AG08396 (cell line): ENCODE data around the gene AHSG.
A peak's percentile ranks its signal among the peaks of the same experiment; 100 is the strongest.

Experiments used
- DNase-seq: peaks from one replicate; pipeline ENCODE4 v3.0.0; 2012; ENCODE audit warnings: low spot score, mixed read lengths

The AHSG gene

DNA sequence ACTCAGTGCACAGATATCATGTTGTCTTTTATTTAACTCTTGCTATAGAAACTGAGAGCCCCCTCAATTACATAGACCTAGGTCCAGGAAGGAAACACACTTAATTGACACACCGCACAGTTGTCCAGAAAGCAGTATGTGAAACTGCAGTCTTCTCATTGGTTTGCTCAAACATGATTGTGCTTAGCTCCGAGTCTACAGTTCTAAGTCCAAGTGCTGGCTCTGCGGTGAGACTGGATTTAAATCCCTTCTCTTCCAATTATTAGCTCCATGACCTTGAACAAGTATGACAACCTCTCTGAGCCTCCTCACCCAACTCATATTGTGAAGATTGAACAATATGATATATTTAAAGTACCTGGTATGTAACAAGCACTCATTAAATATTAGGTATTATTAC, 19.0 kb upstream of the AHSG start:
- no peak for DNase-seq

- no peak for DNase-seq
Measured at GRCh38 chr3:186594591-186595113, 18.2 kb upstream of the AHSG start.

DNA sequence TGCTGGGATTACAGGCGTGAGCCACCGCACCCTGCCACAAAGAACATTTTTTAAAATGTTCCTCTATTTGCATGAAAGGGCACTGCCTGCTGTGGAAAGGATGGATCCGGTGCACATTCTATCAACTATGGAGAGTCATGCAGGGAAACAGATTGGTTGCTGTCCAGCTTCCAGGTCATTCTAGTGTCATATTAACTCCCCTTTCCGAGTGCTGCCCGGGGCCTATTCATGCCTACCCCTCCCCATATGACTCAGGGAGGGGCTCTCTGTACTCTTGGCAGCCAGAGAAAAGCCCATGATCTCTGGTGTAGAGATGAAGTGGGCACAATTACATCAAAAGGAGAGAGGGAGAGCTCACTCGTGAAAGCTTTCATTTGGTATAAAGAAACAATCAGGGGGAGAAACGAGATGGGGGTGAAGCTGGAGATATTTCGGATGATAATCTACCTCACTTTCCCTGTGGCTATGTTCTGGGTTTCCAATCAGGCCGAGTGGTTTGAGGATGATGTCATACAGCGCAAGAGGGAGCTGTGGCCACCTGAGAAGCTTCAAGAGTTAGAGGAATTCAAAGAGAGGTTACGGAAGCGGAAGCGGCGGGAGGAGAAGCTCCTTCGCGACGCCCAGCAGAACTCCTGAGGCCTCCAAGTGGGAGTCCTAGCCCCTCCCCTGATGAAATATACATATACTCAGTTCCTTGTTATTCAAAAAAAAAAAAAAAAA, 16.1 kb upstream of the AHSG start:
- DNase-seq, result no peak

- DNase-seq, result peak; percentile 44
Measured at GRCh38 chr3:186598108-186598784, 14.6 kb upstream of the AHSG start.

DNA sequence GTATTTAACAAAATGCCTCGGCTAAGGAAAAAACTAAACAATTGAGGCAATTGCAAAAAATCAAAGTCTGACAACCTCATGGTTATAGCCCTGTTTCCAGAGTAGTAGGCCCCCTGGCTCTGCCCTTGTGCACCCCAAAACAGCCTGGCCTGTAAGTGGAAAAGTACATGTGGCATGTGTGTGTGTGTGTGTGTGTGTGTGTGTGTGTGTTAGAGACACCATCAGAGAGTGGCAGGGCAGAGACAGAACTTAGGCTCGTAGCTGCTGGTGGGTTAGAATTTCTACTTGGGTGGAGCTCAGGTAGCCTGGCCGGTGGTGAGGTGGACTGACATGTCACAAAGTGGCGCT, 14.1 kb upstream of the AHSG start:
- DNase-seq, result no peak

- DNase-seq, result no peak
Measured at GRCh38 chr3:186599142-186599784, 13.6 kb upstream of the AHSG start.

GRCh38 chr3:186599785-186600166, 13.1 kb upstream of the AHSG start:
- DNase-seq, result no peak

DNA sequence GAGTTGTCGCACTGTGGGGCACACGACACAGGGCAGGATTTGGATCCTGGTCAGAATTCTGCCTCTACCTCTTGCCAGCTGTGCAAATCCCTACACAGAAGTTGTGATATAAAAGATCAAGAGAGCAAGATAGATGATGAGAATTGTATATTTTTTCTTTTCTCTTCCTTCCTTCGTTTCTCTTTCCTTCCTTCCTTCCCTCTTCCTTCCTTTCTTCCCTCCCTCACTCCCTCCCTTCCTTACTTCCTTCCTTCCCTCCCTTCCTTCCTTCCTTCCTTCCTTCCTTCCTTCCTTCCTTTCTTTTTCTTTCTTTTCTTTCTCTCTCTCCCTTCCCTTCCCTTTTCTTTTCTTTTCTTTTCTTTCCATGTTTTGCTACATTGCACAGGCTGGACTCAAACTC, 12.0 kb upstream of the AHSG start:
- no peak for DNase-seq

GRCh38 chr3:186603159-186603558, 9.7 kb upstream of the AHSG start:
- no peak for DNase-seq

GRCh38 chr3:186605078-186605477, 7.8 kb upstream of the AHSG start:
- DNase-seq, result no peak

DNA sequence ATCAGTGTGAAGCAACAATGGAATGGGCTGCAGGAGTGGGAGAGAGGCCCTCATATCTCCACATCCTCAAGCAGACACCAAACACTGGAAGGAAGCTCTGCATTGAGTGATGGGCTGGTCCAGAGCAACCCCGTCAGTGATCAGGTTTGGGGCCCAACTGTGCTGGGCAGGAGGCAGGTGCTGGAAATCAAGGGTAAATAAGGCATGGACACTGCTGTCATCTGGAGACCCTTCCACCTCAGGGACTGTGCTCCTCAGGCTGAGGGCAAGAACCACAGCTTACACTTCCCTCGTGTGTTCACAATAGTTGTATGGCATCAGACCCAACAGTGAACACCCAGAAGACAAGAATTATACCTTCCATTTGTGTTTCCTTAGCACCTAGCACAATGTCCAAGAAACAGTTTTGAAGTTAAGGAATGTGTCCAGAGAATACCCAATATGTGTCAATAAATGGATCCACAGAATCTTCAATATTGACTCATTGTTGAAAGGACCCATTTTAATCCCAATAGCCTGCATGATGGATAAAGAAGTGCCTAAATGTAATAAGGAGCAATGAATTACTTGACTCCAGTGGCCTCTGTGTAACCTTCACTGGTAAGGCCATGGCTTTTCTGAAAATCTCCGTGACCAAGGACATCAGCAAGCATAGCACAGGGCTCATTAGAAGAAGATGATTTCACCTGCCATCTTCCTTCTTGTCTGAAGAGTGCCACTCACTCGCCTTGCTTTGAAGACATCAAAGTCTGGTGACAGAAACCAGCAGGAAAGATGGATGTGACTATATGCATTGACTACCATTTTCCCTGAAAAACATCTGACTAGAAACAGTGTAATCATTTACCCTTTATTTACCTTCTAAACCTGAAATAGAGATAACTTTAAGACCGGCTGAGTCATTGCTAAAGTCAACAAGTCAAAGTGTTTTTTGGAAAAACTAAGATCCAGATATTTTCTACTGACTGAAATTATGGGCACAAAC, 7.0 kb upstream of the AHSG start:
- DNase-seq, result no peak

GRCh38 chr3:186608624-186609215, 4.1 kb upstream of the AHSG start:
- DNase-seq, result no peak

GRCh38 chr3:186609247-186609868, 3.5 kb upstream of the AHSG start:
- peak; percentile 35 for DNase-seq

DNA sequence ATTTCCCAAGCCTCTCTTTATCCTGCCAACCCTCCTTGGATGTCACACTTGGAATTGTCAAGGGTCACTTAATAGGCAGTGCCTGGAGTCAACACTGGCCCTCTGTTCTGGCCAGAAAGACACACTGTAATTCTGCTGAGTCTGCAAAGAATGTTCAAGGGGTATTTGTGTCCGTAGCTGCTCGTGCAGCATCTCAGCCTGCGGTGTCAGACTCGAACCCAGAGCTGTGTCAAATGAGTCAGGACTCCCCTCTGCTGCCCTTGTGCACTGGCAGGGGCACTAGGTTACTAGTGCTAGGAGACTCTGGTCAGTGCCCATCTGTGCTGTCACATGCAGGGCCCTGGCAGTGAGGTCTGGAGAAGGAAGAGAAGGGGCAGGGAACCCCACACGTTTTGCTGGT, 795 bp upstream of the AHSG start:
- no peak for DNase-seq

GRCh38 chr3:186613637-186614265, 891 bp downstream of the AHSG start:
- no peak for DNase-seq

DNA sequence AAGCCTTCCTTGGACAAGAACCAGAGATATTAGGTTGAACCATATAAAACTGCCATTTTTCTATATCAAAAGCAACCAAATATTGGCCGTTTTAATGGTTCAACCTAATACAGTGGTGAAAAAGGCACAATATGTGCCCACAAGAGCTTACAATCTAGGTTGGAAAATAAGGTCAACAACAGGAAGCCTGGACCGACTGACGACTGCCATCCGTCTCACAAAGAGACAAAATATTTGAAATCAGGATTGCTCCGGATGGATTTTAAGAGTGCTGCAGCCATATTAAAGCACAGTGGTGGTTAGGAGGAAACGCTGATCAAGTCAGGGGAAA, 1.4 kb downstream of the AHSG start:
- no peak for DNase-seq

DNA sequence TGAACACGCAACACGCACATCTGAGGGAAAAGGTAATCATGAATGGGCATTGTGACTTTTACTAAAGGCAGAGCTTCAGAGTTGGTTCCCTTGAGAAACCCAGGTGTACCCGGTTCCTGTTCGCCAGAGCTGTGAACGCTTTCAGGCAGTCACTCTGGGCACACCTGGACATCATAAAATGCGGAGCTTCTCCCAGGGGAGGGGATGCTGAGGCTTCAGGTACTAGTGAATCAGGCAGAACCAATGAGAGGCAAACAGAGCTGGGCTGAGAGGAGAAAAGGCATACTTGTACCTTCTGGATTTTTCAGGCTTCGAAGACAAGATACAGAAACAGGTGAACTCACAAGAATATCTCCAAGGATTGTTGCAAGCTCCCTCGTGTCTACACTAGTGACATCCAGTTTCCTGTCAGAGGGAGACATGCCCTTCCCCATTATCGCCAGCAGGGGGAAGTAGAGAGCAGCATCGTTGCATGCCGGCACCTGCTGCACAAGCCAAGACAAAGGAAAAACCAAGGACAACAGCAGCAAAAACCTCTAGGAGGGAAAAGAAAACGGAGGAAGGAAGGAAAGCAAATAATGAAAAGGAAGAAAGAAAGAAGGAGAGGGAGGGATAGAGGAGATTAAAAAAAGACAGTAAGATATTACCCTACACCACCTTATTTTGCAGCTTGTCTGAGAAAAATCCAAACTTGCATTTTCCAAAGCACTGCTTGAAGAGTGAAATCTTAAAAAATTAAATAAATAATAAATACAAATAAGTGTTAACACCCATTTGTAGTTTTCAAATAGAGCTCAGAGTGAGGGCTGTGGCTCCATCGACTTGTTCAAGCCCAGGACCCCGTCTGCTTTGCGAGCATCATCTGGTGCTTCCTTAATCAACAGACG, 2.0 kb downstream of the AHSG start:
- peak; percentile 81 for DNase-seq

DNA sequence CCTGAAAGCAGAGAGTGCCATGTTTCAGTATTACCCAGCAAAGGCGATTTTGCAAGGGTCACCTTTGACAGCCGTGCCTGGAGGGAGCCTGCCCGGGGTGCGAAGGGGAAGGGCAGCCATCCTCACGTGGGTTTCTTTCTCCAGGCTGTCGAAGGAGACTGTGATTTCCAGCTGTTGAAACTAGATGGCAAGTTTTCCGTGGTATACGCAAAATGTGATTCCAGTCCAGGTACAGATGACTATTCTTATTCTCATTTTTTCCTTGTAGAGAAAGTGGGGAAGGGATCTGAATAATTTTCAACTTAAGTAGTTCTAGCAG, 3.4 kb downstream of the AHSG start:
- no peak for DNase-seq

DNA sequence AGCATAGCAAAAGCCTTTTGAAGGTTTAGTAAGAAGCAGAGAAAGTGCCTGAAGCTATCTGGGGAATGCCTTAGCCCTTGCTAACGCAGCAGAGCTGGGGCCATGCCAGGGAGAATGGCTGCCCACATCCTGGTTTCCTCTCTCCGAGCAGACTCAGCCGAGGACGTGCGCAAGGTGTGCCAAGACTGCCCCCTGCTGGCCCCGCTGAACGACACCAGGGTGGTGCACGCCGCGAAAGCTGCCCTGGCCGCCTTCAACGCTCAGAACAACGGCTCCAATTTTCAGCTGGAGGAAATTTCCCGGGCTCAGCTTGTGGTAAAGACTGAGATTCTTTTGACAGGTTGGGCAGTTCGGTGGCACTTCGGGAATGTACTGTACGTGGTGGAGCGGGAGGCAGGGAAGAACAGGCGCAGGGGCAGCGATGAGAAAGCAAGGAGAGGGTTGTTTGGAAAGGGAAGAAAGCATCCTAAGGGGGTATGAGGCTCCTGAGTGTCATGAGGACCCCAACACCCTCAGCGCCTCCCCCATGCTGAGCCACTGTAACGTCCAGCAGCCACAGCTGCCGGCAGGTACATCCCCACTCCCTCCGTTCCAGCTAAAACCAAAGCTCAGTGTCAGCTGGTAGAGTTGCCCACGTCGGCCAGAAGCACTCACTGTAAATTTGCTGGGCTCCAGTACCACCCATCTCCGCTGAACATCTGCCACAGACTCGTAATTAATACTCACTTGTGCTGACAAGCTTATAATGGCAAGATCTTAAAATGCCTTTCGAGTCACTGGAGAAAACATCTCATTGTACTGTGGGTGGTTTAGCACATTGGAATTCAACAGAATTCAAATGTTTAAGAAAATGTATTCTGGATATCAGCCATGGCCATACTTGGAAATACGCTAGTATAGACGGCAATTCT, 4.4 kb downstream of the AHSG start:
- DNase-seq, result peak; percentile 95
